Measurements from ENCODE around the gene CATSPER4.

CATSPER4 gene

DNA sequence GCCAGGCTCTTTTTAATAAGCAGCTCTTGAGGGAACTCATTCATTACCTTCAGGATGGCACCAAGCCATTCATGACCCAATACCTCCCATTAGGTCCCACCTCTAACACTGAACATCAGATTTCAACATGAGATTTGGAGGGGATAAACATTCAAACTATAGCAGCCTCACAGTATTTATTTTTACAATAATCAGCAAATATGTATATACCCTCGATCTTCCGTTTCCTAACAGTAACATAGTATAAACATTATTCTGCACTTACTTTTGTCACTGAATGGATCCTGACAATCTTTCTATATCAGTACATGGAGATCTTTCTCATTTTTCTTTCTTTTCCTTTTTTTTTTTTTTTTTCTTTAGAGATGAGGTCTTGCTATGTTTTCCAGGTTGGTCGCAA, 5.4 kb downstream of the CATSPER4 start:
- Mint-ChIP-seq H3K27me3 (ENCODE audit: low read depth, poor library complexity) (peaks cover 12% of the 10 kb centered on the region), H3K27ac (no peak overlapping the region), H3K9me3 (no peaks in the 10 kb centered on the region), H3K4me1 (peaks cover 25% of the 10 kb centered on the region), H3K4me3 (no peak overlapping the region), H3K36me3 (ENCODE audit: low read depth) (no peaks in the 10 kb centered on the region)
- DNase-seq, result no peak
- TF ChIP-seq, protein P1, sequence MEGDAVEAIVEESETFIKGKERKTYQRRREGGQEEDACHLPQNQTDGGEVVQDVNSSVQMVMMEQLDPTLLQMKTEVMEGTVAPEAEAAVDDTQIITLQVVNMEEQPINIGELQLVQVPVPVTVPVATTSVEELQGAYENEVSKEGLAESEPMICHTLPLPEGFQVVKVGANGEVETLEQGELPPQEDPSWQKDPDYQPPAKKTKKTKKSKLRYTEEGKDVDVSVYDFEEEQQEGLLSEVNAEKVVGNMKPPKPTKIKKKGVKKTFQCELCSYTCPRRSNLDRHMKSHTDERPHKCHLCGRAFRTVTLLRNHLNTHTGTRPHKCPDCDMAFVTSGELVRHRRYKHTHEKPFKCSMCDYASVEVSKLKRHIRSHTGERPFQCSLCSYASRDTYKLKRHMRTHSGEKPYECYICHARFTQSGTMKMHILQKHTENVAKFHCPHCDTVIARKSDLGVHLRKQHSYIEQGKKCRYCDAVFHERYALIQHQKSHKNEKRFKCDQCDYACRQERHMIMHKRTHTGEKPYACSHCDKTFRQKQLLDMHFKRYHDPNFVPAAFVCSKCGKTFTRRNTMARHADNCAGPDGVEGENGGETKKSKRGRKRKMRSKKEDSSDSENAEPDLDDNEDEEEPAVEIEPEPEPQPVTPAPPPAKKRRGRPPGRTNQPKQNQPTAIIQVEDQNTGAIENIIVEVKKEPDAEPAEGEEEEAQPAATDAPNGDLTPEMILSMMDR (IDR thresholded peaks at IDR 0.05), result no peak

DNA sequence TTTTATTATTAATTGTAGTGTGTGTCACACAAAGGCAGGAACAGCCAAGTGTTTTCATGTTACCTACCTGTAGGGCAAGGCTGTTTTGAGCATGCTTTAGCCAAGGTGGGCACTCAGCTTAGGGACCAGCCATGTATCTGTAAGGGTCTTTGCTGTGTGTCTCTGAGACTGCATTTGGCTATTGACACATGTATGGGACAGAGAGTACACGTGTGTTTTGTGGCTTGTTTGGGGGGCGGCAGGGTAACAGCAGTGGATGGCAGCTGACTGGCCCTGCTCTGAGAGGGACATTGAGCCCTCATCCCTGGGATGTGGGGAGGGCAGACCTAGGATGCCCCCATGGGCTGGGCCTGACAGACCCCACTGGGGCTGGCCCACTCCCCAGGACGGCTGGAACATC, 6.9 kb downstream of the CATSPER4 start:
- Mint-ChIP-seq H3K27ac (no peak overlapping the region), H3K27me3 (ENCODE audit: low read depth, poor library complexity) (peaks cover 22% of the 10 kb centered on the region), H3K9me3 (no peaks in the 10 kb centered on the region), H3K4me1 (peaks cover 28% of the 10 kb centered on the region), H3K36me3 (ENCODE audit: low read depth) (no peaks in the 10 kb centered on the region), H3K4me3 (no peak overlapping the region)
- no peak for DNase-seq
- TF ChIP-seq, protein P1 (IDR thresholded peaks at IDR 0.05), result no peak

DNA sequence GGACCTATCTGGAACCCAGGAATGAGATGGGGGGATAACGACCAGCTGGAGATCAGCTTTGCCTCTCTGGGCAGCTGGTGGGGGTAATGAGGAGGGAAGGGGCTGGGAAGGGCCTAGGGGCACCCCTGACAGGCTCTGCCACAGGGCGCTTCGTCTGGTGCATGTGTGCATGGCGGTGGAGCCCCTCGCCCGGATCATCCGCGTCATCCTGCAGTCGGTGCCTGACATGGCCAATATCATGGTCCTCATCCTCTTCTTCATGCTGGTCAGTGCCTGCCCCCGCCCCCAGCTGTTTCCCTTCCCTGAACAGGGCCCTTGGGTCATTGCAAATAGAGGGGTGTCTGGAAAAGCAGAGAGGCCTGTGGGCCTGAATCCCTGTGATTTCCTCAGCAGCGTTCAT, 7.4 kb downstream of the CATSPER4 start:
- peaks cover 30% of the 10 kb centered on the region for H3K4me1 Mint-ChIP-seq
- H3K9me3 Mint-ChIP-seq, result no peaks in the 10 kb centered on the region
- TF ChIP-seq, protein P1 (IDR thresholded peaks at IDR 0.05), result no peak
- peaks cover 25% of the 10 kb centered on the region for H3K27me3 Mint-ChIP-seq (ENCODE audit: low read depth, poor library complexity)
- H3K27ac Mint-ChIP-seq, result no peak overlapping the region
- no peak for DNase-seq
- no peaks in the 10 kb centered on the region for H3K36me3 Mint-ChIP-seq (ENCODE audit: low read depth)
- no peak overlapping the region for H3K4me3 Mint-ChIP-seq

DNA sequence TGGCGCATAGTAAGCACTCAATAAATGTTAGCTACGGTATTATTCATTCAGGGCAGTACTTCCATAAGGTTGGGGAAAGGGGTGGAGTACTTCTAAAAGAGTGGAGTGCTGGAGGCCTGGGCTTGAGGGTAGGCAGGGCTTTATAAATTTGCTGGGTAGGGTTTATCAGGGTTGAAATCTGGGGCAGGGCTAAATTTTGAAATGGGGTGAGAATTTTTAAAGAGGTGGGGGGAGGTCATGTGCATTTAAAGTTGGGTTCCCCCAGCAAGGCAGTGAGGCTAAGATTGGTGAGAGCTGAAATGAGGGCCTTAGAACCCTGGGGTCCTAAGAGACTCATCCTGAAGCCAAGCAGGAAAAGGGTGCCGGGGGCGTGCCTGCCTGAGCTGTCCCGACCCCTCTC, 10.0 kb downstream of the CATSPER4 start:
- Mint-ChIP-seq H3K36me3 (ENCODE audit: low read depth) (no peaks in the 10 kb centered on the region), H3K27me3 (ENCODE audit: low read depth, poor library complexity) (peaks cover 34% of the 10 kb centered on the region), H3K9me3 (no peaks in the 10 kb centered on the region), H3K27ac (no peak overlapping the region), H3K4me1 (peaks cover 40% of the 10 kb centered on the region), H3K4me3 (no peak overlapping the region)
- TF ChIP-seq, protein P1 (IDR thresholded peaks at IDR 0.05), result no peak
- no peak for DNase-seq

DNA sequence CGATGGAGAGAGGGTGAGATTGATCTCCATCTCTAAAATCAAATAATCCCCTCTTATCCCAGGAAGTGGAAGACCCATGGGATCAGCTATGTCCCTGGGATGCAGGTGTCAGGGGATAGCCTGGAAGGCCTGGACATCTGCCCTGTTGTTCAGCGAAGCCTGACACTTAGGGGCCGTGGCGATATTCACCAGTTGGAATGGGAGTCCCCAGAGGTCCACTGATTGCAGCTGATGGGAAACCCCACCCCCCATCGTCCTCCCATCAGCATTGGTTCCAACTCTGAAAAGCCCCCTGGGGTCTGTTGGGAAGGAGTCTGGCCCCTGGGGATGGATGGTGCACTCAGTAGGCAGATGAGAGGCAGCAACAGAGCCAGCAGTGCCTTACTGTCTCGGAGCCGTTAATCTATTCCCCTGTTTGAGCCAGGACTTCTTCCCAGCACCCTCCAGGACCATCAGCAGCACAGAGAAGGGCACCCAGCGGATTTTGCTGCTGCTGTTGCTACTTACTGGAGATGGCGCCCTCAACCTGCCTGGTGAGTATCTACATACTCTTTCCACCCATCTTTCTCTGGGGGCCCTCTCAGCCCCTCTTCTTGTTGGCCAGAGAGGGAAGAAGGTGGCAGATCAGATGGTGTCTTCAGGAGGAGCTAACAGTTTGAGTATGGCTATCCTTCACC, 13.4 kb downstream of the CATSPER4 start:
- DNase-seq, result no peak
- H3K27ac Mint-ChIP-seq, result no peak overlapping the region
- H3K9me3 Mint-ChIP-seq, result no peaks in the 10 kb centered on the region
- no peaks in the 10 kb centered on the region for H3K36me3 Mint-ChIP-seq (ENCODE audit: low read depth)
- H3K4me3 Mint-ChIP-seq, result no peak overlapping the region
- peaks cover 29% of the 10 kb centered on the region for H3K27me3 Mint-ChIP-seq (ENCODE audit: low read depth, poor library complexity)
- TF ChIP-seq, protein P1 (IDR thresholded peaks at IDR 0.05), result no peak
- peaks cover 40% of the 10 kb centered on the region for H3K4me1 Mint-ChIP-seq
